IMR-90 (cell line): ENCODE measurements around the gene CPN2.

Experiments used
- CEBPB ChIP-seq: IDR thresholded peaks from 2 replicates; pipeline ENCODE4 v1.6.1; 2012; ENCODE audit warnings: low read depth, low read length, improper control_type of control experiment
- CHD1 ChIP-seq: IDR thresholded peaks from 2 replicates; pipeline ENCODE4 v1.6.1; 2012; ENCODE audit warnings: low read depth, low read length, improper control_type of control experiment
- CTCF ChIP-seq: conservative IDR thresholded peaks from 2 replicates; pipeline ENCODE4 v1.5.1; 2012; ENCODE audit warnings: mild to moderate bottlenecking, low read depth, low read length, improper control_type of control experiment
- MAZ ChIP-seq: IDR thresholded peaks from 2 replicates; pipeline ENCODE4 v1.6.1; 2012; ENCODE audit warnings: low read depth, mild to moderate bottlenecking, low read length, improper control_type of control experiment, moderate library complexity, borderline replicate concordance
- MXI1 ChIP-seq: IDR thresholded peaks from 2 replicates; pipeline ENCODE4 v1.6.1; 2012; ENCODE audit warnings: low read depth, mild to moderate bottlenecking, low read length, moderate library complexity, borderline replicate concordance
- POLR2A ChIP-seq: IDR thresholded peaks from 2 replicates; pipeline ENCODE4 v1.6.1; 2012; ENCODE audit warnings: mild to moderate bottlenecking, low read depth, low read length
- RAD21 ChIP-seq: IDR thresholded peaks from 2 replicates; pipeline ENCODE4 v1.6.1; 2012; ENCODE audit warnings: low read length, improper control_type of control experiment
- RFX5 ChIP-seq: IDR thresholded peaks from 2 replicates; pipeline ENCODE4 v1.8.0; 2012; ENCODE audit warnings: low read depth, mild to moderate bottlenecking, low read length, moderate library complexity
- TF ChIP-seq, protein P1 (sequence below): fragments of 150-350 bp; IDR thresholded peaks from 2 replicates; pipeline ENCODE4 v1.6.1; 2017; ENCODE audit warnings: mild to moderate bottlenecking, antibody characterized with exemption, low read length, low read depth
- TF ChIP-seq, protein P2 (sequence below): fragments of 150-350 bp; IDR thresholded peaks from 2 replicates; pipeline ENCODE4 v1.6.1; 2016; ENCODE audit warnings: low read depth, mild to moderate bottlenecking, low read length, moderate library complexity, borderline replicate concordance

- TF ChIP-seq CTCF, result no peak
- TF ChIP-seq POLR2A, result no peak
- TF ChIP-seq, protein P1, sequence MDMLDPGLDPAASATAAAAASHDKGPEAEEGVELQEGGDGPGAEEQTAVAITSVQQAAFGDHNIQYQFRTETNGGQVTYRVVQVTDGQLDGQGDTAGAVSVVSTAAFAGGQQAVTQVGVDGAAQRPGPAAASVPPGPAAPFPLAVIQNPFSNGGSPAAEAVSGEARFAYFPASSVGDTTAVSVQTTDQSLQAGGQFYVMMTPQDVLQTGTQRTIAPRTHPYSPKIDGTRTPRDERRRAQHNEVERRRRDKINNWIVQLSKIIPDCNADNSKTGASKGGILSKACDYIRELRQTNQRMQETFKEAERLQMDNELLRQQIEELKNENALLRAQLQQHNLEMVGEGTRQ, result no peak
- TF ChIP-seq, protein P2, sequence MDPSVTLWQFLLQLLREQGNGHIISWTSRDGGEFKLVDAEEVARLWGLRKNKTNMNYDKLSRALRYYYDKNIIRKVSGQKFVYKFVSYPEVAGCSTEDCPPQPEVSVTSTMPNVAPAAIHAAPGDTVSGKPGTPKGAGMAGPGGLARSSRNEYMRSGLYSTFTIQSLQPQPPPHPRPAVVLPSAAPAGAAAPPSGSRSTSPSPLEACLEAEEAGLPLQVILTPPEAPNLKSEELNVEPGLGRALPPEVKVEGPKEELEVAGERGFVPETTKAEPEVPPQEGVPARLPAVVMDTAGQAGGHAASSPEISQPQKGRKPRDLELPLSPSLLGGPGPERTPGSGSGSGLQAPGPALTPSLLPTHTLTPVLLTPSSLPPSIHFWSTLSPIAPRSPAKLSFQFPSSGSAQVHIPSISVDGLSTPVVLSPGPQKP, result no peak
- TF ChIP-seq CEBPB, result no peak
- TF ChIP-seq RFX5, result no peak
- TF ChIP-seq RAD21, result no peak
- no peak for TF ChIP-seq CHD1
- TF ChIP-seq MXI1, result no peak
- no peak for TF ChIP-seq MAZ
Observed at GRCh38 chr3:194355379-194355778, 4.3 kb upstream of the CPN2 start.
